ENCODE results near the gene FADS2. TPM values are rescaled to one million over a fixed set of nuclear protein-coding genes. Genes with fewer than 3 reads are reported as not detected.
"Not testable (repeated sequence)": the region's sequence is repeated elsewhere in the genome, so short reads cannot be mapped to it uniquely, and the experiment has no call there.

The FADS2 gene
- total and polyA plus RNA-seq, 2 experiments from 2014 or later: 317 to 356 TPM

DNA sequence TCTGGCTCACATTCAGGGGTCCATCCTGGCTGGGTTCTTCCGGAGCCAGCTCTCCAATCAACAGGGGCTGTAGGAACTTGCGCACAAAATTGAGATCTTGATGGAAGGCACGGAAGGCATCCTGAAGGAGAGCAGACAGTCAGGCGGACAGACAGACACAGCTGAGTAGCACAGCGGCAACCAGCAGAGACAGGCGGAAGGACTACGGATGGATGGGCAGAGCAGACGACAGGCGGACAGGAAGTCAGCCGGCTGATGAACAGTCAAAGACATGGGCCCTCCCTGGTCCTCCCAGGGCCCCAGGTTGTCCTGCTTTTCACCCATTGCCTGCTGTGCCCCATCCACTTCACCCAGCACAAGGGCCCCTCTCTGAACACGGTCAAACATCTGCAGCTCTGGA is 51.9 kb downstream of the FADS2 start:
- Histone ChIP-seq H3K36me3 (replicated peaks; ENCODE audit: insufficient read depth, low read depth) (no peaks in the 10 kb centered on the region), H3K4me3 (no peak overlapping the region), H3K9me3 (ENCODE audit: low read depth) (no peaks in the 10 kb centered on the region), H3K9me2 (replicated peaks; ENCODE audit: insufficient read depth) (no peaks in the 10 kb centered on the region), H3K79me2 (no peaks in the 10 kb centered on the region), H2AFZ (no peak overlapping the region), H3K4me2 (no peak overlapping the region), H3K27me3 (no peaks in the 10 kb centered on the region), H4K20me1 (ENCODE audit: insufficient read depth, poor library complexity, severe bottlenecking) (no peaks in the 10 kb centered on the region), H3K4me1 (ENCODE audit: insufficient read depth) (no peaks in the 10 kb centered on the region), H3K27ac (no peak overlapping the region)
- no peak for TF ChIP-seq EZH2 (IDR thresholded peaks at IDR 0.05; ENCODE audit: borderline replicate concordance)
- TF ChIP-seq EZH2phosphoT487 (IDR thresholded peaks at IDR 0.05; ENCODE audit: low read depth, severe bottlenecking, unreplicated experiment): no peak
- no peak for TF ChIP-seq CTCF (IDR thresholded peaks at IDR 0.05; ENCODE audit: poor library complexity)
- no peak for DNase-seq (ENCODE audit: low spot score)
- WGBS (ENCODE audit: low lambda C conversion rate, missing lambda C conversion rate): 92% methylated on average over 11 of the region's 11 CpGs

GRCh38 chr11:61880454-61880853 is 52.4 kb downstream of the FADS2 start:
- DNase-seq (ENCODE audit: low spot score): no peak
- H3K27me3 ChIP-seq: no peaks in the 10 kb centered on the region
- no peak overlapping the region for H3K4me2 ChIP-seq
- no peaks in the 10 kb centered on the region for H3K4me1 ChIP-seq (ENCODE audit: insufficient read depth)
- TF ChIP-seq CTCF (IDR thresholded peaks at IDR 0.05; ENCODE audit: poor library complexity): no peak
- TF ChIP-seq EZH2phosphoT487 (IDR thresholded peaks at IDR 0.05; ENCODE audit: low read depth, severe bottlenecking, unreplicated experiment): no peak
- TF ChIP-seq EZH2 (IDR thresholded peaks at IDR 0.05; ENCODE audit: borderline replicate concordance): no peak
- H3K79me2 ChIP-seq: no peaks in the 10 kb centered on the region
- no peak overlapping the region for H3K4me3 ChIP-seq
- H3K27ac ChIP-seq: no peak overlapping the region
- no peaks in the 10 kb centered on the region for H3K9me2 ChIP-seq (replicated peaks; ENCODE audit: insufficient read depth)
- H3K36me3 ChIP-seq (replicated peaks; ENCODE audit: insufficient read depth, low read depth): no peaks in the 10 kb centered on the region
- H3K9me3 ChIP-seq (ENCODE audit: low read depth): no peaks in the 10 kb centered on the region
- no peak overlapping the region for H2AFZ ChIP-seq
- WGBS (ENCODE audit: low lambda C conversion rate, missing lambda C conversion rate): 80% methylated on average over 6 of the region's 6 CpGs
- H4K20me1 ChIP-seq (ENCODE audit: insufficient read depth, poor library complexity, severe bottlenecking): no peaks in the 10 kb centered on the region

- no peaks in the 10 kb centered on the region for H4K20me1 ChIP-seq (ENCODE audit: insufficient read depth, poor library complexity, severe bottlenecking)
- H3K27me3 ChIP-seq: no peaks in the 10 kb centered on the region
- no peaks in the 10 kb centered on the region for H3K4me1 ChIP-seq (ENCODE audit: insufficient read depth)
- H2AFZ ChIP-seq: no peak overlapping the region
- no peak for DNase-seq (ENCODE audit: low spot score)
- no peak for TF ChIP-seq EZH2 (IDR thresholded peaks at IDR 0.05; ENCODE audit: borderline replicate concordance)
- no peak for TF ChIP-seq CTCF (IDR thresholded peaks at IDR 0.05; ENCODE audit: poor library complexity)
- TF ChIP-seq EZH2phosphoT487 (IDR thresholded peaks at IDR 0.05; ENCODE audit: low read depth, severe bottlenecking, unreplicated experiment): no peak
- H3K4me3 ChIP-seq: no peak overlapping the region
- no peaks in the 10 kb centered on the region for H3K9me2 ChIP-seq (replicated peaks; ENCODE audit: insufficient read depth)
- no peak overlapping the region for H3K27ac ChIP-seq
- 64% methylated on average over 3 of the region's 3 CpGs for WGBS (ENCODE audit: low lambda C conversion rate, missing lambda C conversion rate)
- H3K36me3 ChIP-seq (replicated peaks; ENCODE audit: insufficient read depth, low read depth): no peaks in the 10 kb centered on the region
- H3K9me3 ChIP-seq (ENCODE audit: low read depth): no peaks in the 10 kb centered on the region
- no peaks in the 10 kb centered on the region for H3K79me2 ChIP-seq
- no peak overlapping the region for H3K4me2 ChIP-seq
Measured at GRCh38 chr11:61881397-61881796, 53.3 kb downstream of the FADS2 start.

DNA sequence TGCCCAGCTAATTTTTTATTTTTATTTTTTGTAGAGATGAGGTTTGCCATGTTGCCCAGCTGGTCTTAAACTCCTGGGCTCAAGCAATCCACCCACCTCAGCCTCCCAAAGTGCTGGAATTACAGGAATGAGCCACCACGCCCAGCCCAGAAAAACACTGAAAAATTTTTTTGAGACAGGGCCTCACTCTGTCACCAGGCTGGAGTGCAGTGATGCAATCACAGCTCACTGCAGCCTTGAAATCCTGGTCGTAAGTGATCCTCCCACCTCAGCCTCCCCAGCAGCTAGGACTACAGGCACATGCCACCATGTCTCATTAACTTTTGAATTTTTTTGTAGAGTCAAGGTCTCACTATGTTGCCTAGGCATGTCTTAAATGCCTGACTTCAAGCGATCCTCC is 54.2 kb downstream of the FADS2 start:
- H3K79me2 ChIP-seq; H3K4me3 ChIP-seq; H3K4me2 ChIP-seq; H3K27ac ChIP-seq; H3K9me3 ChIP-seq (ENCODE audit: low read depth); H3K27me3 ChIP-seq; H3K9me2 ChIP-seq (replicated peaks; ENCODE audit: insufficient read depth); H3K4me1 ChIP-seq (ENCODE audit: insufficient read depth); H2AFZ ChIP-seq; DNase-seq (ENCODE audit: low spot score); H4K20me1 ChIP-seq (ENCODE audit: insufficient read depth, poor library complexity, severe bottlenecking); H3K36me3 ChIP-seq (replicated peaks; ENCODE audit: insufficient read depth, low read depth): not testable (repeated sequence)
- 91% methylated on average over 3 of the region's 3 CpGs for WGBS (ENCODE audit: low lambda C conversion rate, missing lambda C conversion rate)
